Motor neuron (in vitro differentiated cells): ENCODE results near the gene WRAP73. TPM values are rescaled to one million over a fixed set of nuclear protein-coding genes. Genes with fewer than 3 reads are reported as not detected.

Experiments
- ATAC-seq, 8 experiments: fragments of 200-7000 bp; cut with Tn5 transposase; replicated peaks in 6 of 8; 2 replicates each; pipeline ENCODE4 v1.8.0; 2021; ENCODE audit warnings: mild to moderate bottlenecking in 8 of 8, moderate library complexity in 8 of 8
- H3K27ac ChIP-seq, 2 donors: fragments of 250-450 bp; sonication (Bioruptor Pico); 2 replicates each; pipeline ENCODE4 v1.9.0; 2021; ENCODE audit warnings: antibody characterized with exemption in 2 of 2, mild to moderate bottlenecking in 2 of 2, moderate library complexity in 1 of 2
- H3K4me1 ChIP-seq, 2 donors: fragments of 250-450 bp; sonication (Bioruptor Pico); replicated peaks in 1 of 2; 2 replicates each; pipeline ENCODE4 v1.6.1; 2021; ENCODE audit warnings: antibody characterized with exemption in 2 of 2, mild to moderate bottlenecking in 2 of 2, moderate library complexity in 1 of 2
- H3K4me3 ChIP-seq, 5 donors: fragments of 250-450 bp; sonication (Bioruptor Pico); 2 replicates each; pipeline ENCODE4 v1.9.0; 2021; ENCODE audit warnings: antibody characterized with exemption in 5 of 5, mild to moderate bottlenecking in 5 of 5, moderate library complexity in 4 of 5
- WGBS, 10 experiments: fragments of 450-650 bp; shearing (Covaris generic); methylation state at CpG; one replicate each; pipeline ENCODE4 v1.0.0; 2022; 5-methylcytosine and 5-hydroxymethylcytosine counted together
- in situ Hi-C, 9 experiments: fragments of 400-800 bp; cut with MboI; loops; one replicate each; pipeline ENCODE4 v1.15.0; 2021; ENCODE audit warnings: low sequenced_read_pairs in 9 of 9, low pct_unique_long_range_greater_than_20kb in 2 of 9; ENCODE audit not compliant: unreplicated experiment in 9 of 9
- total RNA-seq, 8 experiments: library from RNA; unstranded; fragments of 300-600 nt; gene quantifications; 2 replicates each; pipeline versions ENCODE4 v1.2.3 to v1.2.4, GENCODE V29; 2022

The WRAP73 gene
- total RNA-seq, 8 experiments from 2014 or later = 10.4 to 21.3 (median 17.1) TPM

GRCh38 chr1:3679098-3679555, 29.2 kb upstream of the WRAP73 start:
- no peak overlapping the region for H3K27ac ChIP-seq
- peaks cover 0 to 7% of the 10 kb centered on the region in 2 donors for H3K4me1 ChIP-seq
- ATAC-seq = no peak
- H3K4me3 ChIP-seq = no peak overlapping the region
- 77 to 96% (median 84%) methylated on average over 2 to 17 of the region's 18 CpGs; no CpG with 5 or more reads in 1 of the 10 experiments for WGBS, 10 experiments
- in situ Hi-C loops = no loop called here

DNA sequence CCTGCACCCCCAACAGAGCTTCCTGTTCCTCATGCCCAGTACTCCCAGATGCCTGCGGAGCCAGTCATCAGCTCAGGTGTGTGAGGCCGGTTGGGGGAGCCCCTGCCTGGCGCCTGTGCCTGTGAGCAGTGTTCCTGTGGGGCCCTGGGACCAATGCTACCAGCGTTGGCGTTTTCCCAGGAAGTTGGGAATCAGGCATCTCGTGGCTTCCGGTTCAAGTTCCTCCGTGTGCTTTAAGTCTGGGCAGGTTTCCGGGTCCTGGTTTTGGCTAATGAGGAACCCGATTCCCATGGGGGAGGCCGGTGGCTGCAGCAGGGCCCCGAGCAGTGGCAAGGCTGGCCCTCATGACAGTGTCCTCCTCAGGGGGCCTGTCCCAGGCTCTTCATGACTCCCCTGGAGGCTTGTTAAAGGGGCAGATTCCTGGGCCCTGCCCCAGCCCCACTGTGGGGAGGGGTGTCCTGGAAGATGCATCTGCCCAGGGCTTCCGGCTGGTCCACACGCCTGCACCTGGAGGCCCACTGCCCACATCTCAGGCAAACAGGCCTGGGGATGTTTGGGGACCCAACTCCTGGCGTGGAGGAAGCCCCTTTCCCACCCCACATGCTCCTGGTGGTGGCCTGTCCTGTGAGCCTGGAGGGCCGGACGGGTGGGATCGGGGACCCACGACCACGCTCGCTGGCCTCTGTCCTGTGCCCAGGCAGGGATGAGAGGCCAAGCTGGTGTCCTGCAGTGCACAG, 28.6 kb upstream of the WRAP73 start:
- in situ Hi-C loops = no loop called here
- no peak overlapping the region for H3K4me3 ChIP-seq
- peaks cover 0 to 3% of the 10 kb centered on the region in 2 donors for H3K4me1 ChIP-seq
- H3K27ac ChIP-seq = no peak overlapping the region
- no peak for ATAC-seq
- 36 to 73% (median 50%) methylated on average over 1 to 13 of the region's 21 CpGs; no CpG with 5 or more reads in 5 of the 10 experiments for WGBS, 10 experiments

DNA sequence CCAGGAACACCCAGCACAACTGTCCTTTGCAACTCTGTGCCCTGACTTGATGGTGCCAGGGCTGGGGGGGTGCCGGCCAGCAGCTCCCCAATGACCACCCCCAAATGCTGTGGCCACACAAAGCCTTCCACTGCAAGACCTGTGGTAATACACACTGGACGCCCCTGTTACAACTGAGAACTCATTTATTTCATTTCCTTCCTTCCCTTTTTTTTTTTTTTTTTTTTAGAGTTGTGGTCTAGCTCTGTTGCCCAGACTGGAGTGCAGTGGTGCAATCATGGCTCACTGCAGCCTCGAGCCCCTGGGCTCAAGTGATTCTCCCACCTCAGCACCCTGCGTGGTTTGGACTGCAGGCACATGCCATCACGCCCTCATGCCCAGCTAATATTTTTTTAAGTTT, 27.6 kb upstream of the WRAP73 start:
- in situ Hi-C loops = no loop called here
- Histone ChIP-seq H3K4me3 (no peak overlapping the region), H3K4me1 (peaks cover 0 to 3% of the 10 kb centered on the region in 2 donors), H3K27ac (no peak overlapping the region)
- WGBS, 10 experiments = 33 to 100% (median 62%) methylated on average over 1 to 5 of the region's 5 CpGs; no CpG with 5 or more reads in 2 of the 10 experiments
- no peak for ATAC-seq

DNA sequence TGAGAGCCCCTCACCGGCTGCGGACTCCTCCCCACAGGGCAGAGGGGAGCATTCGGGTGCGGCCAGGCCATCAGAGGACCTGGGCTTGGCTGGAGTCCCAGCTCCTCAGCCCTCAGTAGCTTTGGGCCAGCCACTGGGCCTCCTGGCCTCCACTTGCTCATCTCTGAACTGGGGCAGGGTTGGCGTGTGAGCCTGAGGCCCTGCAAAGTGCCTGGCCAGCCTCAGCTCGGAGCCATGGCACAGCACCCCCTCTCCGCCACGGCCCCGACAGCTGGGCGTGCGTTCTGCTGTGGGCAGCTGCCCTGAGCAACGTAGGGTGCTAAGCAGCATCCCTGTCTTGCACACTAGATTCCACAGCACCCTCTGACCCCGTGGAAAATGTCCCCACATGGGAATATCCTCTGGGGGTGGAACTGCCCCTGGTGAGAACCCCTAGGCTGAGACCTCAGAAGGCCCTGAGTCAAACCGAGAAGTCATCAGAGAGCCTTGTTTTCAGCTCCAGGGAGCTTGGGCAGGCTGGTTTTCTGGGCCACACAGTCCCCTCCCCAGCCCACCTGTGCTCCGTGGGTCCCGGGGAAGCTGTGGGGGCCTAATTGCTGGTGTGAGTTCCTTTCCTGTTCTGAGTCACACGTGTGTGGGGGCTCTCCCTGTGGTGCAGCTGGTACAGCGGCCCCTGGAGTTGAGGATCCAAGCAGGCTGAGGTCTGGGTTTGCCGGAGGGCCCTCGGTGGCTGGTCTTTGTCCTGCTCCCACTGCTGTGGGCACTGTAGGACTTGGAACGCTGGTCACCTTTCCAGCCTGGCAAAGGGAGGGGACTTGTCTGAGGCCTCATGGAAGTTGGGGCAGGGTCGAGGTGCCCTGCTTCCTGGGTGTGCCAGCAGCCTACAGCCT, 26.9 kb upstream of the WRAP73 start:
- Histone ChIP-seq H3K27ac (no peak overlapping the region), H3K4me3 (no peak overlapping the region), H3K4me1 (peaks cover 0 to 7% of the 10 kb centered on the region in 2 donors)
- 53 to 73% (median 56%) methylated on average over 6 to 12 of the region's 22 CpGs; no CpG with 5 or more reads in 6 of the 10 experiments for WGBS, 10 experiments
- in situ Hi-C loops = no loop called here
- ATAC-seq = no peak

GRCh38 chr1:3675436-3675835, 25.5 kb upstream of the WRAP73 start:
- Histone ChIP-seq H3K27ac (no peak overlapping the region), H3K4me1 (peaks cover 0 to 14% of the 10 kb centered on the region in 2 donors), H3K4me3 (no peak overlapping the region)
- in situ Hi-C loops = no loop called here
- 30 to 58% (median 39%) methylated on average over 2 to 4 of the region's 11 CpGs; no CpG with 5 or more reads in 7 of the 10 experiments for WGBS, 10 experiments
- no peak for ATAC-seq

GRCh38 chr1:3674100-3675094, 24.5 kb upstream of the WRAP73 start:
- in situ Hi-C loops = no loop called here
- ATAC-seq = peak in 5 of 8 experiments; percentile 7 to 81 (median 30)
- WGBS, 10 experiments = 23 to 80% (median 53%) methylated on average over 1 to 13 of the region's 30 CpGs; no CpG with 5 or more reads in 2 of the 10 experiments
- H3K4me3 ChIP-seq = no peak overlapping the region
- peaks cover 3 to 14% of the 10 kb centered on the region in 2 donors for H3K4me1 ChIP-seq
- H3K27ac ChIP-seq = no peak overlapping the region

GRCh38 chr1:3673381-3674099, 23.6 kb upstream of the WRAP73 start:
- 72 to 100% (median 88%) methylated on average over 2 to 22 of the region's 25 CpGs; no CpG with 5 or more reads in 4 of the 10 experiments for WGBS, 10 experiments
- in situ Hi-C loops = no loop called here
- H3K4me1 ChIP-seq = peaks cover 8 to 23% of the 10 kb centered on the region in 2 donors
- H3K27ac ChIP-seq = no peak overlapping the region
- no peak overlapping the region for H3K4me3 ChIP-seq
- no peak for ATAC-seq

DNA sequence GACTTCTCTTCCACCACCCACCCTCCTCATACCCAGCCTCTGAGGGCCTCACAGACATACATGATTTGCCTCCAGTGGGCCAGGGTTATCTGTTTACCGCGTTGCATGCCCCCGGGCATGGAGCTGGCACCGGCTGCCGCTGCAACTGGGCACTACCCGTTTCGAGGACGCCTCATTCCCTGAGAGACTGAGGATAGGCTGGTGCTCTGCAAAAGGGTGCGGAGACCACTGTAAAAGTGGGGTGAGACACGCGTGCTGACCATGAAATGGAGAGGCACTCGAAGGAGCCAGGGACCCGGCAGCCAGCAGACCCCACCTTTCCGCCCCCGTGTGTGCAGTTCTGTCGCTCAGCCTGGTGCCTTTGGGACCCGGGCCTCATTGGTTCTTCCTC, 23.1 kb upstream of the WRAP73 start:
- no peak overlapping the region for H3K4me3 ChIP-seq
- no peak for ATAC-seq
- in situ Hi-C loops = no loop called here
- peaks cover 10 to 25% of the 10 kb centered on the region in 2 donors for H3K4me1 ChIP-seq
- no peak overlapping the region for H3K27ac ChIP-seq
- WGBS, 10 experiments = 63 to 100% (median 84%) methylated on average over 3 to 13 of the region's 17 CpGs; no CpG with 5 or more reads in 4 of the 10 experiments

DNA sequence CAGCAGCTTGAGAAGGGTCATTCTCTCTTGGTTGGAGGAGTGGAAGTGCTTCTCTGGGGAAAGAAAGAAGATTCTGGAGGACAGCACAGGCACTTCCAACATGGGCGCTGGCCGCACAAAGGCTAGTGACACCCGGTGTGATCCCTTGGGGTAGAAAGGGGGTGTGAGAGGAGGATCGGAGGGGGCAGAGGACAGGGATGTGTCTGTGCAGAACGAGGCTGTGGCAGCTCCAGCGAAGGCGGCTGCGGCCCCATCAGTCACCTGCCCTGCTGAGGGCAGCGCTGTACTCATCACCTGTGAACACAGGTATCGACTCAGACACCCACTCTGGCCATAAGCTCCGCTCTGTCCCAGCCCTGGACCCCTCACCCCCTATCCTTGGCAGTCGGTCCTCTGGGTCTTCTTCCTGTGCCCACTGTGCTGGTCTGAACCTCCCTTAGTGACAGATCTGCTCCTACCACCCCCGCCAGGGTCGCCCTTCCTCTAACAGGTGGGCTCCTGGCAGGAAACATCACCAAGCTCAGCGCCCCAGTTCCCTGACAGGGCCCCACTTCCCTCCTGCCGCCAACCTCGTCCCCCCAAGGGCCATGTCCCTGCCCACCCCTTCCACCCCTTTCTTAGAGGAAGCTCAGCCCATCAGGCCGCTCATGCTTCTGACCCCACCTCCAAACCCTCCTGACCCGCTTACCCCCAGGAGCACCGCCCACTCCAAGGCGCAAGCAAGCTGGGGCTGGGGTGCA, 22.5 kb upstream of the WRAP73 start:
- peaks cover 10 to 25% of the 10 kb centered on the region in 2 donors for H3K4me1 ChIP-seq
- no peak overlapping the region for H3K4me3 ChIP-seq
- in situ Hi-C loops = no loop called here
- no peak overlapping the region for H3K27ac ChIP-seq
- ATAC-seq = no peak
- 76 to 100% (median 100%) methylated on average over 1 to 7 of the region's 21 CpGs; no CpG with 5 or more reads in 5 of the 10 experiments for whole genome bisulfite sequencing, 10 experiments

DNA sequence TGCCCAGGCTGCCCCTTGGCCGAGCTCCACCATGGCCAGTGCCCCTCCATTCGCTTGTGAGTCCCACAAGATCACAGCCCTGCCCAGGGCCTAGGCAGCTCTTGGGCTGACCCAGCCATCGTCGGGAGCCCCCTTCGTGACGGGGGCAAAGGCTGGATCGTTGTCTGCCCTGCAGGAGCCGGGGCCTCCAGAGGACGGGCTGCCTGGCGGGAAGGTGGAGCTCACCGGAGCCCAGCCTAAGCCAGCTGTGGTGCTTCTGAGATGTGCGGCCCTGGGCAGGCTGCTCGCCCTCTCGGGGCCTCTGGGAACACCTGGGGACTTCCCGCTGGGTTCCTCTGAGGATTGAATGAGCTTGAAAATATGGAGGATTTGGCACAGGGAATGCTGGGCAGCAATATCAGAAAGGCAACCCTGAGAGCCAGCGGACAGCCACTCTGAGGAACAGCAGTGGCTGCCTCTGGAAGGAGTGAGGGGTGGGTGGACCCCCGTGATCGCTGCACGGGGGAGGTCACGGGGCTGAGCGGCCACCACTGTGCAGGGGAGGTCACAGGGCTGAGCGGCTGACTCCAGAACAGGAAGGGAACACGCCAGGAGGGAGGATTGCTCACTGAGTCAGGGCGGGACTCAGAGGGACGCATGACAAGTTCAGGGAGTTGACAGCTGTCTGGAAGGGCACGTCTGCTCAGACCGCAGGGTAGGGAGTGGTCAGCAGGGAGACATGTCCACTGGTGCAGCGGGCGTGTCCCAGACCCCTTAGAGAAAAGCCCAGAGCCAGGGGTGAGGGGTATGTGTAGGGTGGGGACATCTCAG, 21.7 kb upstream of the WRAP73 start:
- ATAC-seq = peak in 6 of 8 experiments; percentile 32 to 76 (median 64)
- Histone ChIP-seq H3K4me3 (no peak overlapping the region), H3K4me1 (peaks cover 10 to 25% of the 10 kb centered on the region in 2 donors), H3K27ac (peak overlapping the region in 1 of 2 donors; percentile 23)
- WGBS, 10 experiments = 0 to 80% (median 38%) methylated on average over 1 to 17 of the region's 29 CpGs; no CpG with 5 or more reads in 5 of the 10 experiments
- in situ Hi-C loops = no loop called here
